OCI-LY7 (cell line): Measurements from ENCODE around the gene EXO1.

Experiments
- CTCF ChIP-seq: fragments of 200-600 bp; sonication (generic); conservative IDR thresholded peaks from 2 replicates; pipeline ENCODE4 v1.5.1; 2014; ENCODE audit warnings: mild to moderate bottlenecking, antibody characterized with exemption, low read length, moderate library complexity, mixed read lengths
- EZH2phosphoT487 ChIP-seq: fragments of 200-600 bp; sonication (generic); IDR thresholded peaks from 2 replicates; pipeline ENCODE4 v1.6.1; 2018; ENCODE audit warnings: low read depth, borderline replicate concordance, mild to moderate bottlenecking, mixed run types, antibody characterized with exemption, low read length, moderate library complexity, mixed read lengths

- TF ChIP-seq CTCF = no peak
- TF ChIP-seq EZH2phosphoT487 = no peak
Measured at GRCh38 chr1:241819340-241819866, 28.6 kb upstream of the EXO1 start.
